ENCODE measurements around the gene PIP5K1B. TPM values are rescaled to one million over a fixed set of nuclear protein-coding genes. Genes with fewer than 3 reads are reported as not detected.

PIP5K1B gene
- total and polyA plus RNA-seq, 4 donors, result 0.09 to 30.9 (median 0.29) TPM

GRCh38 chr9:68750786-68751185 lies 45.7 kb downstream of the PIP5K1B start:
- no peaks in the 10 kb centered on the region for H3K4me1 ChIP-seq (ENCODE audit: control insufficient read depth in 4 of 4, insufficient read depth in 4 of 4, low read length in 3 of 4)
- 67% methylated on average over 4 of the region's 4 CpGs for WGBS
- TF ChIP-seq NR2F2 (IDR thresholded peaks at IDR 0.05) (no peak), RXRA (IDR thresholded peaks at IDR 0.05) (no peak)
- H3K9ac ChIP-seq (ENCODE audit: low read depth in 1 of 2, low read length in 2 of 2), result no peak overlapping the region
- no peaks in the 10 kb centered on the region for H3K36me3 ChIP-seq (ENCODE audit: control insufficient read depth in 4 of 4, insufficient read depth in 3 of 4, low read depth in 1 of 4, low read length in 3 of 4)
- no peak overlapping the region for H3K4me3 ChIP-seq (ENCODE audit: low read depth in 1 of 3, low read length in 3 of 3)
- peaks cover 0 to 6% (median 0%) of the 10 kb centered on the region in 4 donors for H3K27me3 ChIP-seq (ENCODE audit: control insufficient read depth in 4 of 4, insufficient read depth in 4 of 4, low read length in 3 of 4)
- no peaks in the 10 kb centered on the region for H3K9me3 ChIP-seq (ENCODE audit: control insufficient read depth in 4 of 4, low read length in 3 of 4)
- no peak overlapping the region for H3K27ac ChIP-seq (ENCODE audit: low read depth in 1 of 2, low read length in 2 of 2)
- DNase-seq (ENCODE audit: low spot score), result no peak

DNA sequence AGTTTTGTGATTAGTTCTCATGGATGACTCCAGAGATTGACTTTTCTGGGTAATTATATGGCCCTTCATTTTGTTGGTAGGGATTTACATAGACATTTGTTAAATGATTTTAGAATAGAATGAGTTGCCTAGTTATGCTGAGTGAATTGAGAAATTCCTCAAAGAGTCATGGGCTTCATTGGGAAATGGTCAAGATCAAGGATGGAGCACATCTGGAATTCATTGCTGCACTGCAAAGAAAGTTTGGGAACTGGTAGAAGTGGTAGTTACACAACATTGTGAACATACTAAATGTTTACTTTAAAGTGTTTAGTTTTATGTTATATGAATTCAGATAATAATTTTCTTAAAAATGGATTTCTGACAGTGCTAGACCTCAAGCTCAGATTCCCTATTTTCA lies 46.5 kb downstream of the PIP5K1B start:
- no peak for DNase-seq (ENCODE audit: low spot score)
- no peak overlapping the region for H3K4me3 ChIP-seq (ENCODE audit: low read depth in 1 of 3, low read length in 3 of 3)
- no peaks in the 10 kb centered on the region for H3K4me1 ChIP-seq (ENCODE audit: control insufficient read depth in 4 of 4, insufficient read depth in 4 of 4, low read length in 3 of 4)
- H3K27me3 ChIP-seq (ENCODE audit: control insufficient read depth in 4 of 4, insufficient read depth in 4 of 4, low read length in 3 of 4), result peaks cover 0 to 3% (median 0%) of the 10 kb centered on the region in 4 donors
- H3K27ac ChIP-seq (ENCODE audit: low read depth in 1 of 2, low read length in 2 of 2), result no peak overlapping the region
- TF ChIP-seq SP1 (IDR thresholded peaks at IDR 0.05), result no peak
- no peak for TF ChIP-seq YY1 (IDR thresholded peaks at IDR 0.05)
- no peak for TF ChIP-seq JUND (IDR thresholded peaks at IDR 0.05)
- TF ChIP-seq FOXA1 (IDR thresholded peaks at IDR 0.05), result no peak
- no peak for TF ChIP-seq CTCF (IDR thresholded peaks at IDR 0.05; ENCODE audit: low read depth, low read length, missing input control)
- no peak for TF ChIP-seq RXRA (IDR thresholded peaks at IDR 0.05)
- TF ChIP-seq, protein P1, sequence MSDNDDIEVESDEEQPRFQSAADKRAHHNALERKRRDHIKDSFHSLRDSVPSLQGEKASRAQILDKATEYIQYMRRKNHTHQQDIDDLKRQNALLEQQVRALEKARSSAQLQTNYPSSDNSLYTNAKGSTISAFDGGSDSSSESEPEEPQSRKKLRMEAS (IDR thresholded peaks at IDR 0.05), result no peak
- TF ChIP-seq, protein P2, sequence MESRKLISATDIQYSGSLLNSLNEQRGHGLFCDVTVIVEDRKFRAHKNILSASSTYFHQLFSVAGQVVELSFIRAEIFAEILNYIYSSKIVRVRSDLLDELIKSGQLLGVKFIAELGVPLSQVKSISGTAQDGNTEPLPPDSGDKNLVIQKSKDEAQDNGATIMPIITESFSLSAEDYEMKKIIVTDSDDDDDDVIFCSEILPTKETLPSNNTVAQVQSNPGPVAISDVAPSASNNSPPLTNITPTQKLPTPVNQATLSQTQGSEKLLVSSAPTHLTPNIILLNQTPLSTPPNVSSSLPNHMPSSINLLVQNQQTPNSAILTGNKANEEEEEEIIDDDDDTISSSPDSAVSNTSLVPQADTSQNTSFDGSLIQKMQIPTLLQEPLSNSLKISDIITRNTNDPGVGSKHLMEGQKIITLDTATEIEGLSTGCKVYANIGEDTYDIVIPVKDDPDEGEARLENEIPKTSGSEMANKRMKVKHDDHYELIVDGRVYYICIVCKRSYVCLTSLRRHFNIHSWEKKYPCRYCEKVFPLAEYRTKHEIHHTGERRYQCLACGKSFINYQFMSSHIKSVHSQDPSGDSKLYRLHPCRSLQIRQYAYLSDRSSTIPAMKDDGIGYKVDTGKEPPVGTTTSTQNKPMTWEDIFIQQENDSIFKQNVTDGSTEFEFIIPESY (IDR thresholded peaks at IDR 0.05), result no peak
- no peaks in the 10 kb centered on the region for H3K9me3 ChIP-seq (ENCODE audit: control insufficient read depth in 4 of 4, low read length in 3 of 4)
- H3K36me3 ChIP-seq (ENCODE audit: control insufficient read depth in 4 of 4, insufficient read depth in 3 of 4, low read depth in 1 of 4, low read length in 3 of 4), result no peaks in the 10 kb centered on the region
- H3K9ac ChIP-seq (ENCODE audit: low read depth in 1 of 2, low read length in 2 of 2), result no peak overlapping the region

DNA sequence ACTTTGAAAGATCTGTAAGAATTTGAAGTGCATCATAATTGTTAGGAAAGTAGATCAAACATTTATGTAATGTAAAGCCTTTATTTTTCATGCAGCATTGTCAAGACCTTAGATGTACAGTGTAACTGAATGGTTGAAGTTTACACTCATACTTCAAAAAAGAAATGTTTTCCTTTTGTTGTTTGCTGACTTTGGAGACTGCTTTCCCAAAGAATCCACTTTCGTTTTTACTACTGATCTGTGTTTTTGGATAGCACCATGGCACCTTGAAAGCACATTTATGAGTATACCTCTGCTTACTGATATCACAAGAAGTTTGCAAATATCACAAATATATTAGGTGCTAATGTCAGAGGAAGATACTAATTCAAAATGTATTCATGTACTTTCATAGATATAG lies 50.0 kb downstream of the PIP5K1B start:
- WGBS, result 24% methylated on average over 1 of the region's 1 CpG
- no peaks in the 10 kb centered on the region for H3K4me1 ChIP-seq (ENCODE audit: control insufficient read depth in 4 of 4, insufficient read depth in 4 of 4, low read length in 3 of 4)
- no peak overlapping the region for H3K4me3 ChIP-seq (ENCODE audit: low read depth in 1 of 3, low read length in 3 of 3)
- no peak overlapping the region for H3K9ac ChIP-seq (ENCODE audit: low read depth in 1 of 2, low read length in 2 of 2)
- DNase-seq (ENCODE audit: low spot score), result no peak
- no peaks in the 10 kb centered on the region for H3K27me3 ChIP-seq (ENCODE audit: control insufficient read depth in 4 of 4, insufficient read depth in 4 of 4, low read length in 3 of 4)
- H3K9me3 ChIP-seq (ENCODE audit: control insufficient read depth in 4 of 4, low read length in 3 of 4), result peaks cover 0 to 4% (median 1%) of the 10 kb centered on the region in 4 donors
- no peak overlapping the region for H3K27ac ChIP-seq (ENCODE audit: low read depth in 1 of 2, low read length in 2 of 2)
- H3K36me3 ChIP-seq (ENCODE audit: control insufficient read depth in 4 of 4, insufficient read depth in 3 of 4, low read depth in 1 of 4, low read length in 3 of 4), result no peaks in the 10 kb centered on the region
- no peak for TF ChIP-seq HNF4A (conservative IDR thresholded peaks at IDR 0.05)
- TF ChIP-seq SP1 (IDR thresholded peaks at IDR 0.05), result no peak
- TF ChIP-seq GABPA (IDR thresholded peaks at IDR 0.05 in 1 of 2, conservative IDR thresholded peaks at IDR 0.05 in 1 of 2), result no peak
- no peak for TF ChIP-seq RAD21 (IDR thresholded peaks at IDR 0.05)
- no peak for TF ChIP-seq HNF4G (IDR thresholded peaks at IDR 0.05)
- no peak for TF ChIP-seq FOXA1 (IDR thresholded peaks at IDR 0.05)
- no peak for TF ChIP-seq YY1 (IDR thresholded peaks at IDR 0.05)
- TF ChIP-seq JUND (IDR thresholded peaks at IDR 0.05), result no peak
- no peak for TF ChIP-seq FOXA2 (IDR thresholded peaks at IDR 0.05)
- no peak for TF ChIP-seq NR2F2 (IDR thresholded peaks at IDR 0.05)
- TF ChIP-seq RXRA (IDR thresholded peaks at IDR 0.05), result no peak
- no peak for TF ChIP-seq CTCF (IDR thresholded peaks at IDR 0.05; ENCODE audit: low read depth, low read length, missing input control)
- TF ChIP-seq, protein P1 (IDR thresholded peaks at IDR 0.05), result no peak
- no peak for TF ChIP-seq EGR1 (IDR thresholded peaks at IDR 0.05; ENCODE audit: low read depth in 2 of 2)
- TF ChIP-seq, protein P3, sequence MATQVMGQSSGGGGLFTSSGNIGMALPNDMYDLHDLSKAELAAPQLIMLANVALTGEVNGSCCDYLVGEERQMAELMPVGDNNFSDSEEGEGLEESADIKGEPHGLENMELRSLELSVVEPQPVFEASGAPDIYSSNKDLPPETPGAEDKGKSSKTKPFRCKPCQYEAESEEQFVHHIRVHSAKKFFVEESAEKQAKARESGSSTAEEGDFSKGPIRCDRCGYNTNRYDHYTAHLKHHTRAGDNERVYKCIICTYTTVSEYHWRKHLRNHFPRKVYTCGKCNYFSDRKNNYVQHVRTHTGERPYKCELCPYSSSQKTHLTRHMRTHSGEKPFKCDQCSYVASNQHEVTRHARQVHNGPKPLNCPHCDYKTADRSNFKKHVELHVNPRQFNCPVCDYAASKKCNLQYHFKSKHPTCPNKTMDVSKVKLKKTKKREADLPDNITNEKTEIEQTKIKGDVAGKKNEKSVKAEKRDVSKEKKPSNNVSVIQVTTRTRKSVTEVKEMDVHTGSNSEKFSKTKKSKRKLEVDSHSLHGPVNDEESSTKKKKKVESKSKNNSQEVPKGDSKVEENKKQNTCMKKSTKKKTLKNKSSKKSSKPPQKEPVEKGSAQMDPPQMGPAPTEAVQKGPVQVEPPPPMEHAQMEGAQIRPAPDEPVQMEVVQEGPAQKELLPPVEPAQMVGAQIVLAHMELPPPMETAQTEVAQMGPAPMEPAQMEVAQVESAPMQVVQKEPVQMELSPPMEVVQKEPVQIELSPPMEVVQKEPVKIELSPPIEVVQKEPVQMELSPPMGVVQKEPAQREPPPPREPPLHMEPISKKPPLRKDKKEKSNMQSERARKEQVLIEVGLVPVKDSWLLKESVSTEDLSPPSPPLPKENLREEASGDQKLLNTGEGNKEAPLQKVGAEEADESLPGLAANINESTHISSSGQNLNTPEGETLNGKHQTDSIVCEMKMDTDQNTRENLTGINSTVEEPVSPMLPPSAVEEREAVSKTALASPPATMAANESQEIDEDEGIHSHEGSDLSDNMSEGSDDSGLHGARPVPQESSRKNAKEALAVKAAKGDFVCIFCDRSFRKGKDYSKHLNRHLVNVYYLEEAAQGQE (IDR thresholded peaks at IDR 0.05), result no peak
- TF ChIP-seq TAF1 (conservative IDR thresholded peaks at IDR 0.05), result no peak
